Peyer's patch (tissue), 4 donors: ENCODE measurements around the gene TTLL8.
"Not testable (repeated sequence)": the region's sequence is repeated elsewhere in the genome, so short reads cannot be mapped to it uniquely, and the experiment has no call there.

Source experiments
- POLR2A ChIP-seq, 2 donors: fragments of 450-650 bp; IDR thresholded peaks; one replicate each; pipeline ENCODE4 v1.5.1; 2017; ENCODE audit warnings: antibody characterized with exemption in 2 of 2, mild to moderate bottlenecking in 2 of 2, moderate library complexity in 2 of 2
- TF ChIP-seq, protein P1 (sequence below), 6 experiments: fragments of 450-650 bp in 4 of 6; fragments of 200-600 bp in 2 of 6; sonication (generic) in 1 of 6; IDR thresholded peaks; one replicate each; pipeline ENCODE4 v1.5.1; 2017 to 2019; ENCODE audit warnings: antibody characterized with exemption in 6 of 6, mild to moderate bottlenecking in 3 of 6, moderate library complexity in 1 of 6

DNA sequence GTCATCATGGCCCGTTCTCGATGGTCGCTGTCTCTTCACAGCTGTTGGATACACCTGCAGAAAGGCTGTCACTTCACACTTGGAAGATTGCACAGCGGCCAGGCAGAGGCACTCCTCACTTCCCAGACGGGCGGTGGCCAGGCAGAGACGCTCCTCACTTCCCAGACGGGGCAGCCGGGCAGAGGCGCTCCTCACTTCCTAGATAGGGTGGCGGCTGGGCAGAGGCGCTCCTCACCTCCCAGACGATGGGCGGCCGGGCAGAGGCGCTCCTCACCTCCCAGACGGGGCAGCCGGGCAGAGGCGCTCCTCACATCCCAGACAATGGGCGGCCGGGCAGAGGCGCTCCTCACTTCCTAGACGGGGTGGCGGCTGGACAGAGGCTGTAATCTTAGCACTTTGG, 68.3 kb downstream of the TTLL8 start:
- TF ChIP-seq, protein P1, sequence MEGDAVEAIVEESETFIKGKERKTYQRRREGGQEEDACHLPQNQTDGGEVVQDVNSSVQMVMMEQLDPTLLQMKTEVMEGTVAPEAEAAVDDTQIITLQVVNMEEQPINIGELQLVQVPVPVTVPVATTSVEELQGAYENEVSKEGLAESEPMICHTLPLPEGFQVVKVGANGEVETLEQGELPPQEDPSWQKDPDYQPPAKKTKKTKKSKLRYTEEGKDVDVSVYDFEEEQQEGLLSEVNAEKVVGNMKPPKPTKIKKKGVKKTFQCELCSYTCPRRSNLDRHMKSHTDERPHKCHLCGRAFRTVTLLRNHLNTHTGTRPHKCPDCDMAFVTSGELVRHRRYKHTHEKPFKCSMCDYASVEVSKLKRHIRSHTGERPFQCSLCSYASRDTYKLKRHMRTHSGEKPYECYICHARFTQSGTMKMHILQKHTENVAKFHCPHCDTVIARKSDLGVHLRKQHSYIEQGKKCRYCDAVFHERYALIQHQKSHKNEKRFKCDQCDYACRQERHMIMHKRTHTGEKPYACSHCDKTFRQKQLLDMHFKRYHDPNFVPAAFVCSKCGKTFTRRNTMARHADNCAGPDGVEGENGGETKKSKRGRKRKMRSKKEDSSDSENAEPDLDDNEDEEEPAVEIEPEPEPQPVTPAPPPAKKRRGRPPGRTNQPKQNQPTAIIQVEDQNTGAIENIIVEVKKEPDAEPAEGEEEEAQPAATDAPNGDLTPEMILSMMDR (IDR thresholded peaks at IDR 0.05), result not testable (repeated sequence)
- TF ChIP-seq POLR2A (IDR thresholded peaks at IDR 0.05), result not testable (repeated sequence)
